BLaER1 (cell line): ENCODE measurements around the gene CPEB4.

Source experiments
- H3K27ac ChIP-seq: shearing (Covaris generic); formaldehyde crosslinking; 2 replicates; pipeline ENCODE4 v1.8.1; 2022
- H3K27me3 ChIP-seq: shearing (Covaris generic); formaldehyde crosslinking; 2 replicates; pipeline ENCODE4 v1.8.1; 2022
- H3K36me3 ChIP-seq: shearing (Covaris generic); formaldehyde crosslinking; 2 replicates; pipeline ENCODE4 v1.8.1; 2022
- H3K4me1 ChIP-seq: shearing (Covaris generic); formaldehyde crosslinking; 2 replicates; pipeline ENCODE4 v1.8.1; 2022
- H3K4me2 ChIP-seq: shearing (Covaris generic); formaldehyde crosslinking; 2 replicates; pipeline ENCODE4 v1.8.1; 2022
- H3K4me3 ChIP-seq: shearing (Covaris generic); formaldehyde crosslinking; 2 replicates; pipeline ENCODE4 v1.8.1; 2022
- H3K9ac ChIP-seq: shearing (Covaris generic); formaldehyde crosslinking; 2 replicates; pipeline ENCODE4 v1.8.1; 2022
- H3K9me3 ChIP-seq: shearing (Covaris generic); formaldehyde crosslinking; 2 replicates; pipeline ENCODE4 v1.8.1; 2022
- H4K20me1 ChIP-seq: shearing (Covaris generic); formaldehyde crosslinking; 2 replicates; pipeline ENCODE4 v1.8.1; 2022
- Cebpa-rat ChIP-seq: shearing (Covaris generic); IDR thresholded peaks from 2 replicates; pipeline ENCODE4 v1.8.1; 2022

CPEB4 gene

GRCh38 chr5:173923218-173924095 lies 35.3 kb downstream of the CPEB4 start:
- Histone ChIP-seq H3K36me3 (no peaks in the 10 kb centered on the region), H3K4me2 (peak overlapping the region; percentile 79), H3K9me3 (no peaks in the 10 kb centered on the region), H3K9ac (peak overlapping the region; percentile 42; the same call in 1 of the 2 replicates), H3K4me1 (peaks cover 92% of the 10 kb centered on the region), H3K27ac (peak overlapping the region; percentile 56), H4K20me1 (no peaks in the 10 kb centered on the region), H3K27me3 (no peaks in the 10 kb centered on the region), H3K4me3 (peak overlapping the region; percentile 27; the same call in 1 of the 2 replicates)
- TF ChIP-seq Cebpa-rat = no peak

- H3K4me3 ChIP-seq = no peak overlapping the region
- no peak for TF ChIP-seq Cebpa-rat
- peak overlapping the region; percentile 56 for H3K27ac ChIP-seq
- no peaks in the 10 kb centered on the region for H3K36me3 ChIP-seq
- H3K4me1 ChIP-seq = peaks cover 78% of the 10 kb centered on the region
- H4K20me1 ChIP-seq = no peaks in the 10 kb centered on the region
- H3K9ac ChIP-seq = no peak overlapping the region; the same call in 1 of the 2 replicates
- no peaks in the 10 kb centered on the region for H3K27me3 ChIP-seq
- no peaks in the 10 kb centered on the region for H3K9me3 ChIP-seq
- H3K4me2 ChIP-seq = peak overlapping the region; percentile 79
These were observed 36.8 kb downstream of the CPEB4 start for GRCh38 chr5:173924899-173925298.

DNA sequence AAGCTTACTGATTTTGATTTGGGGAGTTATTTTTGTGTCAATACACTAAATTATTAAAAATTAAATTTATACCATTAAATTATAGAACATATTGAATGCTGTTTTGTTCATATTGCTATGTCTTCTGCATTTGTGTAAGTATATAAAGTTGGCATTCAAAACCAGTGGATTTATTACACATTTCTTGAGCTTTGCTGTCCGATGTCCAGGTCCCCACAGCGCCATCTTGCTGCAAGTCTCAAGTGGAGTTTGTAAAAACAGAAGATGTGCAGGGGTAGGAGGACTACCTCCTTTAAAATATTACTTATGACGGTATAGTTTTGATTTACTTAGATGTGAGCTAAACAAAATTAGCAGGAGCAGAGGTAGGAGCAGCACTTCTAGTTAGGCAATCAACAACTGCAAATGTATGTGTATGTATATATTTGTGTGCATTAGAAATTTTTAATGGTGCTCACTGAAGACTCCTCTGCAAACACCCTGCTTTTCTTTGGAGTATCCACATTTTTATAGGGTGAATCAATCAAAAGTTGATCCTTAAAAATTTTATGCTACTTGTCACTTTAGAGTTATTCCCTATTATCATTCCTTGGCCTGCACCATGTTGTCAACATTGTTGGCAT lies 37.4 kb downstream of the CPEB4 start:
- Histone ChIP-seq H3K9me3 (no peaks in the 10 kb centered on the region), H3K27ac (peak overlapping the region; percentile 60), H3K4me3 (no peak overlapping the region), H3K36me3 (no peaks in the 10 kb centered on the region), H3K9ac (no peak overlapping the region), H3K4me1 (peaks cover 71% of the 10 kb centered on the region), H3K27me3 (no peaks in the 10 kb centered on the region), H4K20me1 (no peaks in the 10 kb centered on the region), H3K4me2 (peak overlapping the region; percentile 79)
- no peak for TF ChIP-seq Cebpa-rat

DNA sequence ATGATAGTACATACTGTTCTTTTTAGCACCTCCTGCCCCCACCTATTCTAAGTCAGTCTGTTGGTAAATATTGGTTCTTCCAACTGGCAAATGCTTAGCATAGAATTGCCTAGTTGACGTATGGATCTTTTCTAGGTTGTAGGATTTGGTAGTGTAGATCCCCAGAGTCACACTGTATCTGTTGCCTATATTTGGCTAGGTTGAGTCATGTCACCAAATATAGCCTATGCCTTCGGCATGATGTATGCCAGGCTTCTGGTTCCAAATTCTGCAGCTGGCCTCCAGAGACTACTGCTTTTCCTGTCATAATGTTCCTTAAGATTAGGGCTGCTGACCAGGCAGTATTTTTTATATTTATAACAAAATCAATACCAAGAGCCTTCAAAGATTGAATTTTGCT lies 38.2 kb downstream of the CPEB4 start:
- H4K20me1 ChIP-seq = no peaks in the 10 kb centered on the region
- peak overlapping the region; percentile 79 for H3K4me2 ChIP-seq
- H3K4me3 ChIP-seq = peak overlapping the region; percentile 0; the same call in 1 of the 2 replicates
- no peaks in the 10 kb centered on the region for H3K36me3 ChIP-seq
- no peaks in the 10 kb centered on the region for H3K27me3 ChIP-seq
- no peak overlapping the region for H3K9ac ChIP-seq
- no peak for TF ChIP-seq Cebpa-rat
- H3K27ac ChIP-seq = peak overlapping the region; percentile 60; the same call in 1 of the 2 replicates
- H3K4me1 ChIP-seq = peaks cover 63% of the 10 kb centered on the region
- H3K9me3 ChIP-seq = no peaks in the 10 kb centered on the region

GRCh38 chr5:173928871-173929574 lies 40.9 kb downstream of the CPEB4 start:
- no peaks in the 10 kb centered on the region for H3K9me3 ChIP-seq
- no peak overlapping the region for H3K4me2 ChIP-seq
- no peaks in the 10 kb centered on the region for H4K20me1 ChIP-seq
- TF ChIP-seq Cebpa-rat = no peak
- H3K27ac ChIP-seq = no peak overlapping the region
- H3K4me1 ChIP-seq = peaks cover 37% of the 10 kb centered on the region
- H3K9ac ChIP-seq = no peak overlapping the region
- no peaks in the 10 kb centered on the region for H3K27me3 ChIP-seq
- no peak overlapping the region for H3K4me3 ChIP-seq
- no peaks in the 10 kb centered on the region for H3K36me3 ChIP-seq

DNA sequence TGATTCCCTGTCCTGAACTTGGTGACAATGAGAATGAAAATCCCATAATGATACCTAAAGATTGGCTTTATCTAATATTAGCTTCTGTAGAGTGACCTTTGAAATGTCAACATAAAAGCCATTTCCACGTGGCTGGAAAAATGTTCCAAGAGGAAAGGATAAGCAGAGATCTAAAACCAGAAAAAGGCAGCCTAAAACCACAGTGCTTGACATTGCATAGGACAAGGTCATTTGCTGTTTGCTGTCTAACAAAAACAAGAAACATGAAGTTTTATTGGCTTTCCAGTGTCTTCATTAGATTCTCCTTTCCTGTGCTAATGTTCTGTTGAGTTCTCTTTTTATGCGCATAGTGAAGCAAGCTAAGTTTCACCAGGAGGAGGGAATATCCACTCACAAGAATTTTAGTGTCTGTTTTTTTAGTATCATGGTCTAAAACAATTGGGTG lies 44.6 kb downstream of the CPEB4 start:
- Histone ChIP-seq H3K9me3 (no peaks in the 10 kb centered on the region), H3K4me2 (no peak overlapping the region), H3K36me3 (no peaks in the 10 kb centered on the region), H3K27ac (no peak overlapping the region), H3K9ac (no peak overlapping the region), H3K4me1 (no peaks in the 10 kb centered on the region), H4K20me1 (no peaks in the 10 kb centered on the region), H3K27me3 (no peaks in the 10 kb centered on the region), H3K4me3 (no peak overlapping the region)
- TF ChIP-seq Cebpa-rat = no peak

GRCh38 chr5:173933901-173934300 lies 45.8 kb downstream of the CPEB4 start:
- no peak overlapping the region for H3K4me2 ChIP-seq
- H3K9ac ChIP-seq = no peak overlapping the region
- H4K20me1 ChIP-seq = no peaks in the 10 kb centered on the region
- no peaks in the 10 kb centered on the region for H3K36me3 ChIP-seq
- no peak overlapping the region for H3K4me3 ChIP-seq
- H3K27ac ChIP-seq = no peak overlapping the region
- H3K4me1 ChIP-seq = no peaks in the 10 kb centered on the region
- no peak for TF ChIP-seq Cebpa-rat
- no peaks in the 10 kb centered on the region for H3K27me3 ChIP-seq
- H3K9me3 ChIP-seq = no peaks in the 10 kb centered on the region

DNA sequence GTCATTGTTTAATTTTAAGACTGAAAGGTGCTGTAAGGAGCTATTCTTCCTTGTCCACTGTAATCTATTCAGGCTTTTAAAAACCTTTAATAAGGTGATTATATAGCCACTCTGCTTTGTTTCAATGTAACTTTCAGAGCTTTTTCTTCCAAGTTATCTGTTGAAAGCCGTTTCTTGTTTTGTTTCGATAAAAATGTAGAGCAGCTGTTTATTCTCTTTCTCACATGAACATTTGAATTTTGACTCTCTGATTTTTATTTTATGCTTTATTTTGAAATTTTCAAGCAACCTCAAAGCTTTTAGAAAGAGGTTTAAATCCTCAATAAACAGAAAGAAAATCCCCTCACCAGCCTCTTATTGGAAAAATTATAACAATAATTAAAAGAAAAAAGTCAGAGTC lies 47.2 kb downstream of the CPEB4 start:
- TF ChIP-seq Cebpa-rat = no peak
- Histone ChIP-seq H3K4me2 (no peak overlapping the region), H3K9me3 (no peaks in the 10 kb centered on the region), H3K27ac (no peak overlapping the region), H3K36me3 (no peaks in the 10 kb centered on the region), H3K9ac (no peak overlapping the region), H4K20me1 (no peaks in the 10 kb centered on the region), H3K27me3 (no peaks in the 10 kb centered on the region), H3K4me1 (no peaks in the 10 kb centered on the region), H3K4me3 (no peak overlapping the region)

DNA sequence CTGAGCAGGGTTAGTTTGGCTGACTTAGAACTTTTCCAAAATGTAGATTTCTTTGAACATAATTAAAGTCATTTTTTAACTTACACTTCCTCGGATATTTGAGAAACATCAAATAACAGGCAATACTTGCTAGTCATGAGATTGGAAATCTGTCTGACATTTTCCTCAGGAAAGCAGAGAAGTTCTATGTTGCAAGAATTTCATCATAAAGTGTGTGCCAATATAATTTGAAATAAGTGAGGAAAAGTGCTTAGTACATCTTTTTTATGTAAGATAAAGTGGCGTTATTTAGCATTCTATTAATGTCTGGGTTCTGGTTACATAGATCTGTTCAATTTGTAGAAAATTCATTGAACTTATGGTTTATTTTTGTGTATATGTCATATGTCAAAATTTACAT lies 52.1 kb downstream of the CPEB4 start:
- Histone ChIP-seq H3K9me3 (no peaks in the 10 kb centered on the region), H4K20me1 (no peaks in the 10 kb centered on the region), H3K27ac (no peak overlapping the region), H3K27me3 (no peaks in the 10 kb centered on the region), H3K36me3 (peaks cover 7% of the 10 kb centered on the region; the same call in 1 of the 2 replicates), H3K4me2 (no peak overlapping the region), H3K4me1 (no peaks in the 10 kb centered on the region), H3K9ac (no peak overlapping the region), H3K4me3 (no peak overlapping the region)
- no peak for TF ChIP-seq Cebpa-rat
